MCF 10A (cell line): Measurements from ENCODE around the gene TIAL1. TPM values are rescaled to one million over a fixed set of nuclear protein-coding genes. Genes with fewer than 3 reads are reported as not detected.

Source experiments
- BruUV-seq: library from RNA; stranded (reverse); fragments of 400-500 nt; replicated peaks from 2 replicates; lab custom pipeline; 2021; lab: Mats Ljungman, UMichigan
- CTCF ChIA-PET: fragments of 300-600 bp; sonication (Branson Sonifier 250); formaldehyde crosslinking; extraction: SDS; loops from one replicate; lab custom pipeline; 2021; ENCODE audit warnings: antibody characterized with exemption, inconsistent platforms; lab: Yijun Ruan, JAX
- POLR2A ChIA-PET: fragments of 300-600, 350-650 bp; sonication (Branson Sonifier 250); formaldehyde crosslinking; extraction: SDS; loops from one replicate; lab custom pipeline; 2020; ENCODE audit warnings: antibody characterized with exemption, inconsistent platforms; lab: Yijun Ruan, JAX
- DNase-seq: peaks from one replicate; pipeline ENCODE4 v3.0.0-alpha.2; 2018; ENCODE audit not compliant: unreplicated experiment
- H3K27ac Mint-ChIP-seq: one replicate; pipeline ENCODE4 v1.8.0; 2022; ENCODE audit warnings: mild to moderate bottlenecking, low read depth, mixed read lengths; ENCODE audit not compliant: unreplicated experiment
- H3K27me3 Mint-ChIP-seq: one replicate; pipeline ENCODE4 v1.8.0; 2022; ENCODE audit warnings: mixed read lengths; ENCODE audit not compliant: insufficient read depth, unreplicated experiment
- H3K36me3 Mint-ChIP-seq: one replicate; pipeline ENCODE4 v1.8.0; 2022; ENCODE audit warnings: mild to moderate bottlenecking, moderate library complexity, mixed read lengths; ENCODE audit not compliant: insufficient read depth, unreplicated experiment
- H3K4me1 Mint-ChIP-seq: one replicate; pipeline ENCODE4 v1.8.0; 2022; ENCODE audit warnings: mixed read lengths; ENCODE audit not compliant: insufficient read depth, unreplicated experiment
- H3K4me3 Mint-ChIP-seq: one replicate; pipeline ENCODE4 v1.8.0; 2022; ENCODE audit warnings: mild to moderate bottlenecking, moderate library complexity, mixed read lengths; ENCODE audit not compliant: unreplicated experiment
- H3K9me3 Mint-ChIP-seq: one replicate; pipeline ENCODE4 v1.8.0; 2022; ENCODE audit warnings: mixed read lengths; ENCODE audit not compliant: unreplicated experiment
- CTCF ChIP-seq: fragments of 200-600 bp; IDR thresholded peaks from one replicate; pipeline ENCODE4 v1.8.0; 2022; ENCODE audit warnings: antibody characterized with exemption, mild to moderate bottlenecking; ENCODE audit not compliant: unreplicated experiment
- intact Hi-C: fragments of 100-400 bp; cut with micrococcal nuclease; formaldehyde crosslinking; loops from 2 replicates; pipeline ENCODE4 v1.14.1; 2022
- total RNA-seq: library from RNA; stranded (reverse); gene quantifications from 2 replicates; pipeline ENCODE4 v1.2.3, GENCODE V29; 2022

TIAL1 gene
- total RNA-seq, 1 experiment from 2014 or later = 149 TPM

GRCh38 chr10:119643306-119644204, 46.8 kb upstream of the TIAL1 start:
- H3K9me3 Mint-ChIP-seq = no peaks in the 10 kb centered on the region
- CTCF ChIA-PET = interaction anchor here (0.6 to 3.2 kb wide), 3 partner anchors 9 to 195 kb away, joined by 3 to 11 read pairs (median 4); no protein-coding TSS in a partner anchor
- POLR2A ChIA-PET = interaction anchor here (0.6 to 0.9 kb wide), 3 partner anchors 12 to 223 kb away, joined by 3 read pairs; partner anchors contain the start of gene TIAL1

DNA sequence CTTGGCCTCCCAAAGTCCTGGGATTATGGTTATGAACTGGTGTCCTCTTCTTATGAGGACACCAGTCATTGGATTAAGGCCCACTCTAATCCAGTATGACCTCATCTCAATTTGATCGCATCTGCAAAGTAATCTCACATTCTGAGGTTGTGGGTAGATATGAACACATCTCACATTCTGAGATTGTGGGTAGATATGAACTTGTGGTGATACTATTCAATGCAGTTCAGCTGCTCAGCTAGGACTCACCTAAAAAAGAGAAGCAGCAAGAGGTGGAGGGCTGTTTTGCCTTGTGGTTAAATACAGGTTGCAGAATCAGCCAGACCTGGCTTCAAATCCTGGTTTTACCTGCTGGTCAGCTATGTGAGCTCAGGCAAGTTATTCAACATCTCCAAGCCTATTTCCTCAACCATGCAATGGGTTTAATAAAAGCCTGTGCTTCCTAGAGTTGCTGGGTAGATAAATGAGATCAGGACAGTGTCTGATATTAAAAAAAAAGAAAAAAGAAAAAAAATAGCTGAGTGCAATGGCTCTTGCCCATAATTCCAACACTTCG, 45.9 kb upstream of the TIAL1 start:
- Mint-ChIP-seq H3K27me3 (no peaks in the 10 kb centered on the region), H3K4me1 (no peaks in the 10 kb centered on the region), H3K27ac (no peak overlapping the region), H3K4me3 (no peak overlapping the region), H3K9me3 (no peaks in the 10 kb centered on the region), H3K36me3 (no peaks in the 10 kb centered on the region)
- DNase-seq = no peak
- ChIA-PET CTCF (interaction anchor here (3.2 kb wide), 1 partner anchor 34 kb away, joined by 11 read pairs; no protein-coding TSS in a partner anchor), POLR2A (interaction anchor here (0.9 kb wide), 2 partner anchors 46 to 230 kb away, joined by 3 to 6 read pairs; partner anchors contain the start of gene TIAL1)
- BruUV-seq = no TSS peak
- no peak for TF ChIP-seq CTCF
- intact Hi-C loops = no loop called here

More at GRCh38 chr10:119643306-119644204, 46.8 kb upstream of the TIAL1 start:
- intact Hi-C loops = no loop called here
- no peak for TF ChIP-seq CTCF
- BruUV-seq = no TSS peak
- Mint-ChIP-seq H3K4me3 (no peak overlapping the region), H3K36me3 (no peaks in the 10 kb centered on the region), H3K27ac (no peak overlapping the region), H3K4me1 (no peaks in the 10 kb centered on the region), H3K27me3 (no peaks in the 10 kb centered on the region)
- no peak for DNase-seq

DNA sequence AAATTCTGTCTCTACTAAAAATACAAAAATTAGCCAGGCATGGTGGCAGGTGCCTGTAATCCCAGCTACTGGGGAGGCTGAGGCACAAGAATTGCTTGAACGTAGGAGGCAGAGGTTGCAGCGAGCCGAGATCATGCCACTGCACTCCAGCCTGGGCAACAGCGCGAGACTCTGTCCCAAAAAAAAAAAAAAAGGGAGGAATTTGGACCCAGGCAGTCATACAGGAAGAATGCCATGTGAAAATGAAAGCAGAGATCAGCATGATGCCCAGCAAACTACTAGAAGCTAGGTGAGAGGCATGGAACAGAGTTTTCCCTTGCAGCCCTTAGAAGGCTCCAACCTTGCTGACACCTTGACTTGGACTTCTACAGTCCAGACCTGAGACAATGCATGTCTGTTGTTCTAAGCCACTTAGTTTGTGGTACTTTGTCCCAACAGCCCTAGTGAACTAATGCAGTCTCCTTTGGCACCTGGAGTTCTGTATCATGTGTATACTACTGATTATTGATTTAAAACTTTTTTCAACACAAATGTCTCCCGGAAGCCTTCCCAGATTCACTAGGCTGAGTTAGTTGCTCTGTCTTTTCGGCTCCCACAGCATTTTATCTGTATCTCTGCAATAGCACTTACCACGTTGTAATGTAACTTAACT, 44.2 kb upstream of the TIAL1 start:
- POLR2A ChIA-PET = interaction anchor here (0.8 kb wide), 1 partner anchor 9 kb away, joined by 3 read pairs; no protein-coding TSS in a partner anchor
- no TSS peak for BruUV-seq
- no peak for DNase-seq
- intact Hi-C loops = no loop called here
- H3K27ac Mint-ChIP-seq = no peak overlapping the region
- no peaks in the 10 kb centered on the region for H3K27me3 Mint-ChIP-seq
- H3K4me1 Mint-ChIP-seq = no peaks in the 10 kb centered on the region
- TF ChIP-seq CTCF = no peak
- CTCF ChIA-PET = no interaction called here
- H3K9me3 Mint-ChIP-seq = no peaks in the 10 kb centered on the region
- no peaks in the 10 kb centered on the region for H3K36me3 Mint-ChIP-seq
- H3K4me3 Mint-ChIP-seq = no peak overlapping the region

- H3K27me3 Mint-ChIP-seq = no peaks in the 10 kb centered on the region
- DNase-seq = no peak
- ChIA-PET CTCF (interaction anchor here (0.6 to 0.7 kb wide), 2 partner anchors 28 to 32 kb away, joined by 3 to 6 read pairs; no protein-coding TSS in a partner anchor), POLR2A (interaction anchor here (0.7 kb wide), 1 partner anchor 11 kb away, joined by 3 read pairs; the partner anchor contains the start of gene BAG3)
- TF ChIP-seq CTCF = no peak
- intact Hi-C loops = no loop called here
- no peaks in the 10 kb centered on the region for H3K36me3 Mint-ChIP-seq
- H3K9me3 Mint-ChIP-seq = no peaks in the 10 kb centered on the region
- H3K27ac Mint-ChIP-seq = no peak overlapping the region
- no peak overlapping the region for H3K4me3 Mint-ChIP-seq
- no TSS peak for BruUV-seq
- no peaks in the 10 kb centered on the region for H3K4me1 Mint-ChIP-seq
Observed at GRCh38 chr10:119640384-119640783, 43.6 kb upstream of the TIAL1 start.
